Measurements from ENCODE around the gene IRX4. TPM values are rescaled to one million over a fixed set of nuclear protein-coding genes. Genes with fewer than 3 reads are reported as not detected.

IRX4 gene
- total RNA-seq = under 1 TPM in 2 of 4 donors, not detected in 2; 0.48 to 0.65 TPM
- under 1 TPM in 1 of 3 donors, not detected in 2; 0.05 TPM for polyA plus RNA-seq
- long read RNA-seq, donor 1, partial matches to known transcripts = 0 of 2 reads
- long read RNA-seq, donor 1, other reads (novel, unspliced or antisense) = 0 of 2 reads
- long read RNA-seq, donor 2, partial matches to known transcripts = 1 of 1 reads
- long read RNA-seq, donor 2, other reads (novel, unspliced or antisense) = 0 of 1 reads

- peak in 1 of 2 donors; percentile 46 for DNase-seq
- WGBS, 3 donors = 4 to 5% (median 5%) methylated on average over 67 to 83 of the region's 83 CpGs
- H3K27ac ChIP-seq = no peak within 1 kb of the TSS
- peak within 1 kb of the TSS; percentile 58 for H3K4me3 ChIP-seq
- intact Hi-C loops (cut with DNase I) = no loop called here
- no peaks in the 10 kb centered on the region for H3K9me3 ChIP-seq
- no peaks in the 10 kb centered on the region for H3K36me3 ChIP-seq (ENCODE audit: insufficient read depth in 1 of 2, low read depth in 1 of 2)
- ATAC-seq = peak in 3 of 4 donors; percentile 79 to 90 (median 80)
- peaks cover 0 to 96% (median 44%) of the 10 kb centered on the region in 3 donors for H3K27me3 ChIP-seq (ENCODE audit: insufficient read depth in 3 of 3, low read length in 2 of 3)
- TF ChIP-seq, protein P1, sequence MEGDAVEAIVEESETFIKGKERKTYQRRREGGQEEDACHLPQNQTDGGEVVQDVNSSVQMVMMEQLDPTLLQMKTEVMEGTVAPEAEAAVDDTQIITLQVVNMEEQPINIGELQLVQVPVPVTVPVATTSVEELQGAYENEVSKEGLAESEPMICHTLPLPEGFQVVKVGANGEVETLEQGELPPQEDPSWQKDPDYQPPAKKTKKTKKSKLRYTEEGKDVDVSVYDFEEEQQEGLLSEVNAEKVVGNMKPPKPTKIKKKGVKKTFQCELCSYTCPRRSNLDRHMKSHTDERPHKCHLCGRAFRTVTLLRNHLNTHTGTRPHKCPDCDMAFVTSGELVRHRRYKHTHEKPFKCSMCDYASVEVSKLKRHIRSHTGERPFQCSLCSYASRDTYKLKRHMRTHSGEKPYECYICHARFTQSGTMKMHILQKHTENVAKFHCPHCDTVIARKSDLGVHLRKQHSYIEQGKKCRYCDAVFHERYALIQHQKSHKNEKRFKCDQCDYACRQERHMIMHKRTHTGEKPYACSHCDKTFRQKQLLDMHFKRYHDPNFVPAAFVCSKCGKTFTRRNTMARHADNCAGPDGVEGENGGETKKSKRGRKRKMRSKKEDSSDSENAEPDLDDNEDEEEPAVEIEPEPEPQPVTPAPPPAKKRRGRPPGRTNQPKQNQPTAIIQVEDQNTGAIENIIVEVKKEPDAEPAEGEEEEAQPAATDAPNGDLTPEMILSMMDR (IDR thresholded peaks at IDR 0.05) = no peak
- H3K4me1 ChIP-seq = peaks cover 5% of the 10 kb centered on the region
These were observed at the start of gene IRX4 for GRCh38 chr5:1882337-1883119. Gene IRX4 (minus strand): TSS chr5:1882925. CDS start chr5:1882647, 278 bp downstream.

GRCh38 chr5:1931604-1932231 lies 49.0 kb upstream of the IRX4 start:
- H3K4me3 ChIP-seq = peak overlapping the region; percentile 50
- no peaks in the 10 kb centered on the region for H3K36me3 ChIP-seq (ENCODE audit: insufficient read depth in 1 of 2, low read depth in 1 of 2)
- no peak overlapping the region for H3K27ac ChIP-seq
- DNase-seq = peak in 1 of 2 donors; percentile 30
- H3K9me3 ChIP-seq = no peaks in the 10 kb centered on the region
- peaks cover 0 to 45% (median 6%) of the 10 kb centered on the region in 3 donors for H3K27me3 ChIP-seq (ENCODE audit: insufficient read depth in 3 of 3, low read length in 2 of 3)
- peak; percentile 10 to 71 (median 50) for ATAC-seq
- 13 to 19% (median 17%) methylated on average over 27 of the region's 27 CpGs for WGBS, 3 donors
- TF ChIP-seq, protein P1 (IDR thresholded peaks at IDR 0.05) = no peak
- no peaks in the 10 kb centered on the region for H3K4me1 ChIP-seq
- intact Hi-C loops (cut with DNase I) = no loop called here

- Histone ChIP-seq H3K4me3 (peak overlapping the region; percentile 50), H3K36me3 (ENCODE audit: insufficient read depth in 1 of 2, low read depth in 1 of 2) (no peaks in the 10 kb centered on the region), H3K9me3 (no peaks in the 10 kb centered on the region), H3K4me1 (no peaks in the 10 kb centered on the region), H3K27ac (no peak overlapping the region), H3K27me3 (ENCODE audit: insufficient read depth in 3 of 3, low read length in 2 of 3) (peaks cover 0 to 47% (median 6%) of the 10 kb centered on the region in 3 donors)
- ATAC-seq (peak; percentile 39 to 82 (median 64)), DNase-seq (peak; percentile 47 to 64)
- TF ChIP-seq, protein P1 (IDR thresholded peaks at IDR 0.05) = no peak
- 1 to 2% (median 1%) methylated on average over 36 to 66 of the region's 66 CpGs for WGBS, 3 donors
- intact Hi-C loops (cut with DNase I) = no loop called here
These were observed 48.3 kb upstream of the IRX4 start for GRCh38 chr5:1930880-1931603.

- H3K27ac ChIP-seq = no peak overlapping the region
- H3K36me3 ChIP-seq (ENCODE audit: insufficient read depth in 1 of 2, low read depth in 1 of 2) = no peaks in the 10 kb centered on the region
- intact Hi-C loops (cut with DNase I) = no loop called here
- peaks cover 0 to 48% (median 6%) of the 10 kb centered on the region in 3 donors for H3K27me3 ChIP-seq (ENCODE audit: insufficient read depth in 3 of 3, low read length in 2 of 3)
- peak; percentile 14 to 74 (median 28) for ATAC-seq
- H3K9me3 ChIP-seq = no peaks in the 10 kb centered on the region
- DNase-seq = peak in 1 of 2 donors; percentile 48
- H3K4me3 ChIP-seq = peak overlapping the region; percentile 50
- WGBS, 3 donors = 6 to 11% (median 9%) methylated on average over 22 to 27 of the region's 27 CpGs
- no peaks in the 10 kb centered on the region for H3K4me1 ChIP-seq
- TF ChIP-seq, protein P1 (IDR thresholded peaks at IDR 0.05) = no peak
These were observed 47.8 kb upstream of the IRX4 start for GRCh38 chr5:1930501-1930879.
